K562 (cell line): ENCODE data around the gene COL8A2. TPM values are rescaled to one million over a fixed set of nuclear protein-coding genes. Genes with fewer than 3 reads are reported as not detected.

Experiments used
- ESRRA ChIP-seq: fragments of 450-650 bp; IDR thresholded peaks from 2 replicates; pipeline ENCODE4 v1.6.1; 2014; ENCODE audit warnings: low read depth, mild to moderate bottlenecking, moderate library complexity, borderline replicate concordance
- HDGF ChIP-seq: fragments of 450-650 bp; IDR thresholded peaks from 2 replicates; pipeline ENCODE4 v1.6.1; 2016
- HMGN3 ChIP-seq: IDR thresholded peaks from 2 replicates; pipeline ENCODE4 v1.6.1; 2011; ENCODE audit warnings: borderline replicate concordance, low read depth, mild to moderate bottlenecking, mixed read lengths, low read length; ENCODE audit not compliant: insufficient read length; ENCODE audit errors: extremely low read depth
- KAT7 ChIP-seq: sonication (generic); formaldehyde crosslinking; IDR thresholded peaks from 2 replicates; pipeline ENCODE4 v1.8.0; 2022; ENCODE audit warnings: missing genetic modification reagents, mild to moderate bottlenecking, borderline replicate concordance
- NFIC ChIP-seq: fragments of 450-650 bp; IDR thresholded peaks from 2 replicates; pipeline ENCODE4 v1.6.1; 2017; ENCODE audit warnings: mild to moderate bottlenecking, inconsistent platforms
- PPARD ChIP-seq: fragments of 250-450 bp; sonication (Bioruptor Pico); IDR thresholded peaks from 2 replicates; pipeline ENCODE4 v1.8.0; 2022; ENCODE audit warnings: inconsistent platforms, mild to moderate bottlenecking, moderate library complexity
- ZNF592 ChIP-seq: fragments of 450-650 bp; IDR thresholded peaks from 2 replicates; pipeline ENCODE4 v1.6.1; 2017; ENCODE audit warnings: antibody characterized with exemption, mild to moderate bottlenecking
- polyA plus RNA-seq, 8 experiments: library from polyadenylated mRNA; depleted of rRNA in 4 of 8; stranded (reverse) in 5 of 8; unstranded in 3 of 8; fragments of >200 nt; fragmentation: Nextera tagmentation in 2 of 8; fragmentation: Illumina TruSeq in 1 of 8; extraction: Ambion mirVana in 2 of 8; extraction: Trizol in 1 of 8; gene quantifications; 2 replicates each; pipeline versions ENCODE4 v1.2.1 to v1.2.3, GENCODE V29; 2011 to 2014; ENCODE audit warnings: inconsistent platforms in 1 of 8, missing spikeins in 1 of 8
- total RNA-seq, 7 experiments: library from RNA; depleted of rRNA in 6 of 7; stranded (reverse); fragments of >200 nt in 6 of 7; fragmentation: Illumina TruSeq in 2 of 7; extraction: Trizol in 2 of 7; gene quantifications; 2 replicates each; pipeline versions ENCODE4 v1.2.1 to v1.2.3, GENCODE V29; 2011 to 2021; ENCODE audit warnings: low replicate concordance in 1 of 7

COL8A2 gene
- total and polyA plus RNA-seq, 9 of the 15 experiments (the other 6 are each of a cell fraction or from before 2014, with no cell fraction given) = 0.03 to 0.14 (median 0.04) TPM; not detected in 5

- TF ChIP-seq ZNF592 (0 out of 2 replicates have a peak, but pooled peaks have one; percentile 12), NFIC (peak; percentile 29; the same call in 1 of the 2 replicates), KAT7 (CRISPR knock-in tag) (0 out of 2 replicates have a peak, but pooled peaks have one; percentile 8), PPARD (CRISPR knock-in tag) (no peak), ESRRA (peak; percentile 50), HDGF (0 out of 2 replicates have a peak, but pooled peaks have one; percentile 22), HMGN3 (peak; percentile 13)
Measured at GRCh38 chr1:36154765-36155407, 29.9 kb upstream of the COL8A2 start (continued).
